ENCODE results near the gene CELF5. TPM values are rescaled to one million over a fixed set of nuclear protein-coding genes. Genes with fewer than 3 reads are reported as not detected.
"Not testable (repeated sequence)": the region's sequence is repeated elsewhere in the genome, so short reads cannot be mapped to it uniquely, and the experiment has no call there.

CELF5 gene
- total RNA-seq, 2 donors from 2014 or later, result 0.08 TPM; not detected in 1

DNA sequence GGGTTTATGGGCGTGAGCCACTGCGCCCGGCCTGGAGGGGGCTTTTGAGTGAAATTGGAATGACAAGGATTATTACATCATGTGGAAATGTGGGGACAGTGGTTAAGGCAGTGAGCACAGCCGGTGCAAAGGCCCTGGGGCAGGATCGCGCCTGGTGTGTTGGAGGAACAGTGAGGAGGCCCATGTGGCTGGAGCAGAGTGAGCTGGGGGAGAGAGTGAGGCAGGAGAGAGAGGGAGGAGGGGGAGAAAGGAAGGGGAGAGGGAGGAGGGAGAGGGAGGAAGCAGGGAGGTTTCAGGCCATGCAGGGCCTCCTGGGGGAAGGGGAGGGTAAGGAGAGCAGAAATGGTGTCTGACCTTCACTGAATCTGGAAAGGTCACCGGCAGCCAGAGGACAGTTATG, 11.3 kb upstream of the CELF5 start:
- Histone ChIP-seq H3K4me3 (no peak overlapping the region), H3K27me3 (no peaks in the 10 kb centered on the region), H3K4me1 (no peaks in the 10 kb centered on the region), H3K36me3 (peaks cover under 1% of the 10 kb centered on the region), H3K9me3 (no peaks in the 10 kb centered on the region), H3K27ac (no peak overlapping the region)
- TF ChIP-seq CTCF (IDR thresholded peaks at IDR 0.05), result no peak
- no peak for DNase-seq (ENCODE audit: low spot score)

- no peaks in the 10 kb centered on the region for H3K27me3 ChIP-seq
- no peak overlapping the region for H3K27ac ChIP-seq
- no peak overlapping the region for H3K4me3 ChIP-seq
- no peak for DNase-seq (ENCODE audit: low spot score)
- H3K4me1 ChIP-seq, result no peaks in the 10 kb centered on the region
- TF ChIP-seq CTCF (IDR thresholded peaks at IDR 0.05), result no peak
- no peaks in the 10 kb centered on the region for H3K36me3 ChIP-seq
- no peaks in the 10 kb centered on the region for H3K9me3 ChIP-seq
Observed at GRCh38 chr19:3216874-3217273, 7.6 kb upstream of the CELF5 start.

DNA sequence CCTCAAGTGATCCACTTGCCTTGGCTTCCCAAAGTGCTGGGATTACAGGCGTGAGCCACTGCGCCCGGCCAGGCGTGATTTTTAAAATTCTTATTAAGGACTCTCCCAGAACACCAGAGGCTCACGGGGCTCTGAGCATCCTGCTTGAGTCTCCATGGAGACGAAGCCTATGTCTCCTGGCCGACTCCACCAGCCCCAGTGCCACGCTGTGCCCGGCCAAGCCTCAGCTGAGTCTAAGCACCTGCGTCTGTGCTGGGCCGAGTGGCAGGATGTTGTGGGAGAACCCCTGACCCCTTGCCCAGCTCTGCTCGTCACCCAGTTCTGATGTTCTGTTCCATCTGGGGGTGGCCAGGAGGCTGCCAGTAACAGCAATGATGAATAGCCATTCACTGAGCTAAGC, 3.9 kb upstream of the CELF5 start:
- no peak overlapping the region for H3K27ac ChIP-seq
- TF ChIP-seq CTCF (IDR thresholded peaks at IDR 0.05), result no peak
- DNase-seq (ENCODE audit: low spot score), result no peak
- peaks cover 3 to 8% of the 10 kb centered on the region in 2 donors for H3K27me3 ChIP-seq
- peaks cover 0 to 8% of the 10 kb centered on the region in 2 donors for H3K4me1 ChIP-seq
- H3K4me3 ChIP-seq, result no peak overlapping the region
- H3K9me3 ChIP-seq, result no peaks in the 10 kb centered on the region
- no peaks in the 10 kb centered on the region for H3K36me3 ChIP-seq

DNA sequence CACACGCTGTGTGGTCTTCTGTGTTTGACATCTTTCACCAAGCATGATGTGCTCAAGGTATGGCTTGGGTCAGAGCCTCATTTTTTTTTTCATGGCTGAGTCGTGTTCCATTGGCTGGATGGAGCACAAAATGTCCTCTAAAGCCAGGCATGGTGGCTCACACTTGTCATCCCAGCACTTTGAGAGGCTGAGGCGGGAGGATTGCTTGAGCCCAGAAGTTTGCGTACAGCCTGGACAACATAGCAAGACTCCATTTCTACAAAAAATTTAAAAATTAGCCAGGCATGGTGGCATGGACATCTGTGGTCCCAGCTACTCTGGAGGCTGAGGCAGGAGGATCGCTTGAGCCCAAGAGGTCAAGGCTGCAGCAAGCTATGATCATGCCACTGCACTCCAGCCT, 2.9 kb upstream of the CELF5 start:
- not testable (repeated sequence) for H3K4me3 ChIP-seq; DNase-seq (ENCODE audit: low spot score); H3K36me3 ChIP-seq; H3K27ac ChIP-seq; H3K9me3 ChIP-seq; H3K27me3 ChIP-seq; H3K4me1 ChIP-seq

GRCh38 chr19:3222709-3223108, 1.8 kb upstream of the CELF5 start:
- no peak for TF ChIP-seq CTCF (IDR thresholded peaks at IDR 0.05)

DNA sequence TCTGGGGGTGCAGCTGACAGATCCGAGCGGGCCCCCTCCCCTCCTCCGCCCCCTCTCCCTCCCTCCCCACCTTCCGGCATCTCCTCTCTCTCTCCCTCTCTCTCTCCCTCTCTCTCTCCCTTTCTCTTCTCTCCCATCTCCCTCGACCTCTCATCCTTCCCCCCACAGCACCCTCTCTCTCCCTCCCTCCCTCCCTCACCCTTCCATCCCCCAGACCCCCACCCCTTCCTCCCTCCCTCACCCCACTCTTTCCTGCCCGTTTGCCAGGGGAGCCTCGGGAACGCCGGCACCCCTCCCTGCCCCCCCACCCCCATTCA, 666 bp downstream of the CELF5 start:
- H3K4me3 ChIP-seq, result no peak overlapping the region
- no peak for DNase-seq (ENCODE audit: low spot score)
- no peak overlapping the region for H3K27ac ChIP-seq
- H3K27me3 ChIP-seq, result peaks cover 6 to 10% of the 10 kb centered on the region in 2 donors
- H3K36me3 ChIP-seq, result no peaks in the 10 kb centered on the region
- peaks cover 0 to 10% of the 10 kb centered on the region in 2 donors for H3K4me1 ChIP-seq
- no peaks in the 10 kb centered on the region for H3K9me3 ChIP-seq
- no peak for TF ChIP-seq CTCF (IDR thresholded peaks at IDR 0.05)

More at GRCh38 chr19:3222709-3223108, 1.8 kb upstream of the CELF5 start:
- Histone ChIP-seq H3K36me3 (no peaks in the 10 kb centered on the region), H3K9me3 (no peaks in the 10 kb centered on the region), H3K27me3 (peaks cover 6 to 10% of the 10 kb centered on the region in 2 donors), H3K4me3 (no peak overlapping the region), H3K4me1 (peaks cover 0 to 8% of the 10 kb centered on the region in 2 donors), H3K27ac (no peak overlapping the region)
- no peak for DNase-seq (ENCODE audit: low spot score)

All from right atrium auricular region (tissue), 2 donors.